ENCODE results near the gene UBA1. TPM values are rescaled to one million over a fixed set of nuclear protein-coding genes. Genes with fewer than 3 reads are reported as not detected.

UBA1 gene
- total and polyA plus RNA-seq, 4 experiments from 2014 or later, result 129 to 167 (median 142) TPM

DNA sequence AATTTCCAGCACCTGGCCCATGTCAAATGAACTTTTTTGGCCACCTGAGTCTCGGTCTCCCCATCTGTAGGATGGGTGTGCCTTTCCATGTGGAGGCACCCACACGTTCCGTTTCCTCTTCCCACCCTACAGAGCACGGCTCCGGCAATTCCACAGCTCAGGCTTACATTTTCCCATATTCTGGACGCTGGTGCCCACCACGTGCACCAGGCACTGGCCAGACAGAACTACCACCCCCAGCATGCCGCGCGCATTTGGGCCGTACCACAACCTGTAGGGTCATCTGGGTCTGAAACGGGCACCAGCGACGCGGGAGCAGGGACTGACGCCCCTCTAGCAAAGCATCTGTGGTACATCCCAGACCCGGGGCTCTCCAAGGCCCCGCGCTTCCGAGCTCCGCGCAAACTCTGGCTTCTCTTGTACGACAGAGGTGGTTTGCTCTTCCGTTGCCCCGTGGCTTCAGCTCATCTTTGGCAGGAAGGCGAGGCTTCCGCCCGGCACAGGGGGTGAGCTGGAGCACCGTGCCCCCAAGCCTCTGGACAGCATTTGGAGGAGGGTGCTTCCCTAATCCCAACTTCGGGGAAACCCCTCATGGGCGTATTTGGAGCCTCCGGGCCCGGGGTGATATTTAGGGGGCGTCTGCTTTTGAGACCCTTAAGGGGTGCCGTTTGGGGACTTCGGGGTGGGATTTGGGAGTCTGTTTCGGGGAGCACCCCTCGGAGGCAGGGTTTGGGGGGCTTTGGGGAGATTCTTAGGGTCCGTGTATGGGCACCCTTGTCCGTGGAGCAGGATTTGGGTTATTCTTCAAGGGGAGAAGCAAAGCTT, 3.0 kb upstream of the UBA1 start:
- intact Hi-C loops (cut with micrococcal nuclease), result loop anchor here (1.0 to 5.0 kb wide), 4 partner anchors 46 to 447 kb away; partner anchors contain the start of genes NDUFB11 and ZNF41
- Mint-ChIP-seq H3K9me3 (peaks cover 0 to 3% (median 0%) of the 10 kb centered on the region in 8 donors), H3K4me3 (peak overlapping the region; percentile 88 to 96 (median 91)), H3K27me3 (no peaks in the 10 kb centered on the region), H3K27ac (peak overlapping the region; percentile 90 to 95 (median 92)), H3K36me3 (peaks cover 3 to 14% of the 10 kb centered on the region in 2 donors), H3K4me1 (peaks cover 16 to 50% (median 36%) of the 10 kb centered on the region in 4 donors)
- Histone ChIP-seq H3K27me3 (ENCODE audit: insufficient read depth, low read length) (no peaks in the 10 kb centered on the region), H3K4me3 (ENCODE audit: low read length in 2 of 2) (peak overlapping the region; percentile 44 to 67), H3K36me3 (ENCODE audit: insufficient read depth, low read length) (no peaks in the 10 kb centered on the region), H3K4me1 (ENCODE audit: insufficient read depth, low read length) (peaks cover 35% of the 10 kb centered on the region), H3K27ac (ENCODE audit: low read depth, low read length) (peak overlapping the region; percentile 73), H3K9me3 (ENCODE audit: control insufficient read depth in 1 of 2, low read length in 2 of 2) (no peaks in the 10 kb centered on the region)
- peak; percentile 75 to 85 (median 84) for DNase-seq
- POLR2A ChIA-PET (ENCODE audit: partially characterized antibody), result interaction anchor here (0.7 to 2.0 kb wide), 13 partner anchors 17 to 440 kb away, joined by 3 to 28 read pairs (median 5); partner anchors contain the start of genes CDK16, NDUFB11, RBM10 and USP11
- CTCF ChIA-PET (ENCODE audit: partially characterized antibody), result interaction anchor here (0.7 to 4.0 kb wide), 6 partner anchors 27 to 336 kb away, joined by 3 to 54 read pairs (median 7); partner anchors contain the start of genes NDUFB11 and RBM10

DNA sequence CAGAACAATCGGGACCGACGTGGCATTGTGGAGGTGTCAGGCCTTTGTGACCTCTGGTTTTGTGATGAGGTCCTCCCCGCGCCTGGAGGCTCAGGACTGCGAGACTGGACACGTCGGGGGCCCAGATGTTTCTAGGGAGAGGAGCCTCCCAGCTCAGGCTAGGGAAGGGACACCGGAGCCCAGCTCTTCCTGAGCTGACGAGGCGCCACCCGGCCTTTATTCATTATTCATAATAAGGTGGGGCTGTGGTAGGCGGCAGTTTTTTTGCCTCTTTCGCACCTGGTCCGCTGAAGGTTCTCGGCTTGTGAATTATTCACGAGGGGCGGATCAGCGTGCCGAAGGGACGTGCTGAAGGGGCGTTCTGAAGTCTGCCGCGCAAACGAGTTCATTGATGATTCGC, 2.3 kb upstream of the UBA1 start:
- H3K4me3 Mint-ChIP-seq, result peak overlapping the region; percentile 88 to 96 (median 91)
- DNase-seq, result peak; percentile 39 to 72 (median 44)
- Histone ChIP-seq H3K27ac (ENCODE audit: low read depth, low read length) (peak overlapping the region; percentile 73), H3K4me3 (ENCODE audit: low read length in 2 of 2) (peak overlapping the region; percentile 44 to 67), H3K36me3 (ENCODE audit: insufficient read depth, low read length) (no peaks in the 10 kb centered on the region), H3K4me1 (ENCODE audit: insufficient read depth, low read length) (peaks cover 41% of the 10 kb centered on the region), H3K27me3 (ENCODE audit: insufficient read depth, low read length) (no peaks in the 10 kb centered on the region), H3K9me3 (ENCODE audit: control insufficient read depth in 1 of 2, low read length in 2 of 2) (no peaks in the 10 kb centered on the region)
- no peaks in the 10 kb centered on the region for H3K27me3 Mint-ChIP-seq
- POLR2A ChIA-PET (ENCODE audit: partially characterized antibody), result interaction anchor here (0.7 to 2.0 kb wide), 13 partner anchors 18 to 440 kb away, joined by 3 to 28 read pairs (median 5); partner anchors contain the start of genes CDK16, NDUFB11, RBM10 and USP11
- peak overlapping the region; percentile 90 to 95 (median 92) for H3K27ac Mint-ChIP-seq
- peaks cover 22 to 57% (median 42%) of the 10 kb centered on the region in 4 donors for H3K4me1 Mint-ChIP-seq
- peaks cover 0 to 17% of the 10 kb centered on the region in 2 donors for H3K36me3 Mint-ChIP-seq
- intact Hi-C loops (cut with micrococcal nuclease), result loop anchor here (5.0 kb wide), 2 partner anchors 291 to 446 kb away; partner anchors contain the start of gene ZNF41
- CTCF ChIA-PET (ENCODE audit: partially characterized antibody), result interaction anchor here (0.7 to 4.0 kb wide), 6 partner anchors 26 to 335 kb away, joined by 3 to 54 read pairs (median 7); partner anchors contain the start of genes NDUFB11 and RBM10
- peaks cover 0 to 3% (median 0%) of the 10 kb centered on the region in 8 donors for H3K9me3 Mint-ChIP-seq

DNA sequence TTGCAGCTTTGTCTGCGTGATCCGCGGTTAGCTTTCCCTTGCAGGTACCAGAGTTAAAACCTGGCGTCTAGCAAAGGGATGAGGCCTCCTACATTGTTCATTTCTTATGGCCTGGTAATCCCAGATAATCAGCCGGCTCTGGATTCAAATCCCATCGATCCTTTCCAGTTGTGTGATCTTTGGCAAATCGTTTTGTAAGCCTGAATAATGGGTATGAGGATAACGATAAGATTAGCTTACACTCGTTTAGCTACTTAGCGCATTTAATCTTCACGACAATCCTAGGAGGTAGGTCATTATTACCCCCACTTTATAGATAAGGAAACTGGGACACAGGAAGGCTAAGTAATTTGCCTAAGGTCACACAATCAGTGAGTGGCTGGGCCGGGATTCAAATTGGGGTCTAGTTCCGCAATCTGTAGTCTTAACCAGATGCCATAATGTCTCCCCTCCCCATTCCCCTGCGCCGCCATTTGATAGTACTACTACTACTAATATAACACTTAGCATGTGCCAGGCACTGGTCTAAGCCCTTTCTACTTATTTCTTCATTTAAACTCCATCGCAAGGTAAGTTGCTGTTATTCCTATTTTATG, 1.7 kb upstream of the UBA1 start:
- Histone ChIP-seq H3K36me3 (ENCODE audit: insufficient read depth, low read length) (no peaks in the 10 kb centered on the region), H3K4me3 (ENCODE audit: low read length in 2 of 2) (peak overlapping the region in 1 of 2 donors; percentile 67), H3K27me3 (ENCODE audit: insufficient read depth, low read length) (no peaks in the 10 kb centered on the region), H3K9me3 (ENCODE audit: control insufficient read depth in 1 of 2, low read length in 2 of 2) (no peaks in the 10 kb centered on the region), H3K27ac (ENCODE audit: low read depth, low read length) (peak overlapping the region; percentile 73), H3K4me1 (ENCODE audit: insufficient read depth, low read length) (peaks cover 47% of the 10 kb centered on the region)
- H3K27me3 Mint-ChIP-seq, result no peaks in the 10 kb centered on the region
- peaks cover 0 to 17% of the 10 kb centered on the region in 2 donors for H3K36me3 Mint-ChIP-seq
- peak overlapping the region; percentile 88 to 96 (median 91) for H3K4me3 Mint-ChIP-seq
- peak overlapping the region; percentile 32 to 95 (median 92) for H3K27ac Mint-ChIP-seq
- peaks cover 27 to 62% (median 48%) of the 10 kb centered on the region in 4 donors for H3K4me1 Mint-ChIP-seq
- intact Hi-C loops (cut with micrococcal nuclease), result loop anchor here (5.0 kb wide), 2 partner anchors 290 to 445 kb away; partner anchors contain the start of gene ZNF41
- CTCF ChIA-PET (ENCODE audit: partially characterized antibody), result interaction anchor here (0.7 to 4.0 kb wide), 6 partner anchors 26 to 334 kb away, joined by 3 to 54 read pairs (median 7); partner anchors contain the start of genes NDUFB11 and RBM10
- no peak for DNase-seq
- H3K9me3 Mint-ChIP-seq, result peaks cover 0 to 3% (median 0%) of the 10 kb centered on the region in 8 donors
- POLR2A ChIA-PET (ENCODE audit: partially characterized antibody), result interaction anchor here (0.8 to 2.0 kb wide), 7 partner anchors 18 to 331 kb away, joined by 3 to 28 read pairs (median 7); partner anchors contain the start of genes CDK16, NDUFB11 and RBM10

DNA sequence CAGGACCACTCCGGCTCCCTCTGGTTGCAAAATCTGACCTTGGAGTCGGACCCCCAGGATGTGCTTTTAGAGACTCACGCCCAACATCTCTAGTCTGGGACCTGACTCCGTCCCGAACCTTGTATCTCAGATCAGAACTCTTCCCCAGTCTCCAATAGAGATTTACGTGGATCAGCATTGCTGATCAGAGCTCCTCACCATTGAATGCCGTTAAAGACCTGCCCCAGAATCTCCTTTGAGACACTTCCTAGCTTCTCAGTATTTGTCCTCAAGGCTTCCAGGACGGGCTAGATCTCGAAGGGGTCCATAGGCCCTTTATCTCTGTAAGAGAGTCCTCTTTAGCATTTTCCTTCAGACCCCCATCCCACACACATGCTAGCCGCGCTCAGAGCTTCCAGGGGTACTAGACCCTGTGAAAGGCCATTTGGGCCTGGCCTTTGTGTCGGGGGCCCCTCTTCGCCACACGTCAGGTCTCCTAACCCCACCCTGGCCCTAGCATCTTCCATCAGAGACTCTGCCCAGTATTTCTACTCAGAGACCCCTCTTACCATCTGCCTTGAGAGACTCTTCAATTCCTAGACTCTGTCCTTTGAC, 662 bp downstream of the UBA1 start:
- intact Hi-C loops (cut with micrococcal nuclease), result loop anchor here (5.0 kb wide), 2 partner anchors 288 to 443 kb away; partner anchors contain the start of gene ZNF41
- H3K36me3 ChIP-seq (ENCODE audit: insufficient read depth, low read length), result peaks cover 10% of the 10 kb centered on the region
- Mint-ChIP-seq H3K36me3 (peaks cover 19 to 35% of the 10 kb centered on the region in 2 donors), H3K27ac (peak overlapping the region; percentile 94 to 100 (median 99)), H3K4me3 (peak overlapping the region; percentile 97 to 99 (median 99)), H3K4me1 (peaks cover 33 to 78% (median 63%) of the 10 kb centered on the region in 4 donors), H3K27me3 (no peaks in the 10 kb centered on the region), H3K9me3 (peaks cover 0 to 3% (median 0%) of the 10 kb centered on the region in 8 donors)
- H3K4me1 ChIP-seq (ENCODE audit: insufficient read depth, low read length), result peaks cover 64% of the 10 kb centered on the region
- H3K27ac ChIP-seq (ENCODE audit: low read depth, low read length), result peak overlapping the region; percentile 96
- ChIA-PET POLR2A (ENCODE audit: partially characterized antibody) (interaction anchor here (0.8 to 2.6 kb wide), 5 partner anchors 23 to 453 kb away, joined by 3 to 12 read pairs (median 7); partner anchors contain the start of gene USP11), CTCF (ENCODE audit: partially characterized antibody) (interaction anchor here (1.4 to 2.8 kb wide), 3 partner anchors 49 to 329 kb away, joined by 3 to 20 read pairs (median 4); partner anchors contain the start of genes NDUFB11 and RBM10)
- peak in 1 of 5 donors; percentile 26 for DNase-seq
- peak overlapping the region; percentile 69 to 82 for H3K4me3 ChIP-seq (ENCODE audit: low read length in 2 of 2)
- no peaks in the 10 kb centered on the region for H3K9me3 ChIP-seq (ENCODE audit: control insufficient read depth in 1 of 2, low read length in 2 of 2)
- H3K27me3 ChIP-seq (ENCODE audit: insufficient read depth, low read length), result no peaks in the 10 kb centered on the region

DNA sequence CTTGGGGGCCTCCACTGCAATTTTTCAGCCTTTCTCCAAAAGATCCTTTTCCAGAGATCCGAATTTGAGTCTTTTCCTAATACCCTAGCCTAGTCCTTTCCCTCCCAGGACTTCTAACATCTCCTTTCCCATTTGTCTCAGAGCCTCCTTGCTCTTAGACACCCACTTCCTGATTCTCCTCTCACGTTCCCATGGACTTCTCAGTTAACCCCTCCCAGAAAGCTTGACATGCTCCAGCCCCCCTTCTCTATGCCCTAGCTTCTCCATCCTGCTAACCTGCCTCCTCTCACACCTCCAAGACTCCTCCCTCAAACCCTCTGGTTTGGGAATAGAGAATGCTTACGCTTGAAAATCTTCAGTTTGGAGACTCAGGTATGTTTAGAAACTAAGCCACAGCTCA, 2.5 kb downstream of the UBA1 start:
- Mint-ChIP-seq H3K27ac (peak overlapping the region; percentile 90 to 100 (median 99)), H3K4me3 (peak overlapping the region; percentile 74 to 99 (median 98)), H3K27me3 (no peaks in the 10 kb centered on the region), H3K4me1 (peaks cover 31 to 69% (median 61%) of the 10 kb centered on the region in 4 donors), H3K9me3 (peaks cover 0 to 4% (median 0%) of the 10 kb centered on the region in 8 donors), H3K36me3 (peaks cover 34 to 44% of the 10 kb centered on the region in 2 donors)
- Histone ChIP-seq H3K9me3 (ENCODE audit: control insufficient read depth in 1 of 2, low read length in 2 of 2) (no peaks in the 10 kb centered on the region), H3K27me3 (ENCODE audit: insufficient read depth, low read length) (no peaks in the 10 kb centered on the region), H3K4me3 (ENCODE audit: low read length in 2 of 2) (no peak overlapping the region), H3K36me3 (ENCODE audit: insufficient read depth, low read length) (peaks cover 24% of the 10 kb centered on the region), H3K4me1 (ENCODE audit: insufficient read depth, low read length) (peaks cover 61% of the 10 kb centered on the region), H3K27ac (ENCODE audit: low read depth, low read length) (peak overlapping the region; percentile 96)
- ChIA-PET POLR2A (ENCODE audit: partially characterized antibody) (interaction anchor here (1.1 to 1.3 kb wide), 2 partner anchors 51 to 328 kb away, joined by 3 read pairs; partner anchors contain the start of gene RBM10), CTCF (ENCODE audit: partially characterized antibody) (interaction anchor here (2.8 kb wide), 1 partner anchor 188 kb away, joined by 20 read pairs; no protein-coding TSS in a partner anchor)
- no peak for DNase-seq
- intact Hi-C loops (cut with micrococcal nuclease), result no loop called here

DNA sequence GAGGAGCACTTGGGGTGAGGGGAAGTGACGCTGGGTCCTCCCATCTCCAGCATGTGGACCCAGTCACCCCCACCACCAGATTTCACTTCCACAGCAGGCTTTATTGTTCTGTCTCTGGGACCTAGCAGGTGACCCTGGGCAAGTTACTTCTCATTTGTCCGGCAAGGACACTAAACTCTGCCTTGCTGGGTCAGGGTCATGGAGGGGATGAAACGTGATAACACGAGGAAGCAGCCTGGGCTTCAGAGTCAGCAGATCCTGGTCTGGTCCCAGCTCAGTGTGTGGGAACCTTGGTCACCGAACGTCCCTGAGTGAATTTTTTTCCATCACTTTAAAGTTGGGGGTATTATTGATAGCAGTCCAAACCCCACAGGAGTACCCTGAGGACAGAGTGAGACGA, 3.9 kb downstream of the UBA1 start:
- Histone ChIP-seq H3K4me3 (ENCODE audit: low read length in 2 of 2) (no peak overlapping the region), H3K27me3 (ENCODE audit: insufficient read depth, low read length) (no peaks in the 10 kb centered on the region), H3K9me3 (ENCODE audit: control insufficient read depth in 1 of 2, low read length in 2 of 2) (no peaks in the 10 kb centered on the region), H3K27ac (ENCODE audit: low read depth, low read length) (peak overlapping the region; percentile 31), H3K36me3 (ENCODE audit: insufficient read depth, low read length) (peaks cover 38% of the 10 kb centered on the region), H3K4me1 (ENCODE audit: insufficient read depth, low read length) (peaks cover 52% of the 10 kb centered on the region)
- Mint-ChIP-seq H3K27me3 (no peaks in the 10 kb centered on the region), H3K27ac (peak overlapping the region in 6 of 7 donors; percentile 37 to 99 (median 59)), H3K4me1 (peaks cover 31 to 61% (median 54%) of the 10 kb centered on the region in 4 donors), H3K9me3 (peaks cover 0 to 4% (median 0%) of the 10 kb centered on the region in 8 donors), H3K36me3 (peaks cover 48 to 56% of the 10 kb centered on the region in 2 donors), H3K4me3 (peak overlapping the region in 6 of 8 donors; percentile 18 to 99 (median 62))
- POLR2A ChIA-PET (ENCODE audit: partially characterized antibody), result interaction anchor here (1.2 kb wide), 1 partner anchor 36 kb away, joined by 4 read pairs; no protein-coding TSS in a partner anchor
- no peak for DNase-seq
- CTCF ChIA-PET (ENCODE audit: partially characterized antibody), result no interaction called here
- intact Hi-C loops (cut with micrococcal nuclease), result no loop called here

Data from CD4-positive, alpha-beta memory T cell (primary cell).